Measurements from ENCODE around the gene CTSW. TPM values are rescaled to one million over a fixed set of nuclear protein-coding genes. Genes with fewer than 3 reads are reported as not detected.
"Not testable (repeated sequence)": the region's sequence is repeated elsewhere in the genome, so short reads cannot be mapped to it uniquely, and the experiment has no call there.

The CTSW gene
- total and polyA plus RNA-seq, 2 donors (not counting 1 experiment from before 2014, with no cell fraction given), result 0.84 to 4.6 TPM

DNA sequence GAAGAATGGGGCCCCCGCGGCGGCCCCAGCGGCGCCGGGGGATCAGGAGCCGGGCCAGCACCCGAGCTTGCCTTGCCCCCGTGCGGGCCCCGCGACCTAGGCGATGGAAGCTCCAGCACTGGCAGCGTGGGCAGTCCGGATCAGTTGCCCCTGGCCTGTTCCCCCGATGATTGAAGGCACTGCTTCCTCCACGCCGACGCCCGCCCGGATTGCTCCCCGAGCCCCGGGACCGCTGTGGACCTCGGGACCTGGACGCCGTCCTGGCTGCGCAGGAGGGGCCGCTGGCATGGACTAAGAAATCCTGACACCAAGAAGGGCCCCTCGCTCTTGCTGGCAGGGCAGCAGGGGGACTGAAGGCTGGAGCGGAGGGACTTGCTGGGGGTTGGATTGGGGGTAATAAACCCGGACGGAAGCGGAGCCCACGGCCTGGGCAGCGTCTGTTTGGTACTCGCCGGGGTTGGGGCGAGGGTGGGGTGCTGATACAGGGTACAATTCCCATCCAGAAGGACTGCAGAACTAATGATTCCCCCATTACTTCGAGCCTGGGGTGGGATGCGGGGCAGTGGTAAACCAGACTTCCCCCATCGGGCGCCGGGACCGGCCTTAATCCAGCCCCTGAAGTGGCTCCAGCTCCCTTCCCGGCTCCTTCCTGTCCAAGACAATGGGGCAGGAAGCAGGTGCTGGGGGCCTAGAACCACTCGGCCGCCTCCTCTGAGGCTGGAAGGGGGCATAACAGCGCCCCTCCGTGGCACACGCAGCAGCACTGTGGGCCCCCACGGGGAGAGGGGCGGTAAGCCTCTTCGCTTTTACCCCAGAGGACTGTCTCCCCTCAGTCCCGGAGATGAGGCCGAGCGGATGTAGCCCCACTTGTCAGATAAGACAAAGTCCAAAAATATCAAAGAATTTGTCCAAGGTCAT is 11.8 kb downstream of the CTSW start:
- Histone ChIP-seq H3K36me3 (replicated peaks in 1 of 2; ENCODE audit: control extremely low read depth in 1 of 2, control insufficient read depth in 1 of 2, extremely low read depth in 1 of 2, insufficient read depth in 2 of 2, low read length in 1 of 2) (no peaks in the 10 kb centered on the region), H3K4me3 (ENCODE audit: control extremely low read depth in 1 of 5, extremely low read depth in 1 of 5, insufficient read depth in 1 of 5, low read depth in 2 of 5, low read length in 4 of 5) (peak overlapping the region; percentile 18 to 88 (median 63)), H3K79me2 (ENCODE audit: control insufficient read depth, insufficient read depth, low read length) (peaks cover 24% of the 10 kb centered on the region), H2AFZ (ENCODE audit: insufficient read depth, low read depth, low read length, poor library complexity, severe bottlenecking) (peak overlapping the region; percentile 86), H3K4me1 (ENCODE audit: control insufficient read depth in 2 of 2, insufficient read depth in 2 of 2, low read length in 2 of 2) (peaks cover 52 to 62% of the 10 kb centered on the region in 2 donors), H3K9me3 (ENCODE audit: control extremely low read depth in 1 of 3, control insufficient read depth in 2 of 3, insufficient read depth in 1 of 3, low read length in 2 of 3) (no peaks in the 10 kb centered on the region), H4K20me1 (ENCODE audit: control insufficient read depth, insufficient read depth, low read length, poor library complexity, severe bottlenecking) (peaks cover 21% of the 10 kb centered on the region), H3K4me2 (replicated peaks; ENCODE audit: low read depth, low read length, poor library complexity, severe bottlenecking) (peak overlapping the region; percentile 99), H3K27me3 (replicated peaks in 1 of 4; ENCODE audit: control extremely low read depth in 1 of 4, control insufficient read depth in 3 of 4, insufficient read depth in 4 of 4, low read length in 3 of 4) (no peaks in the 10 kb centered on the region), H3K9ac (ENCODE audit: low read length) (peak overlapping the region; percentile 96), H3K27ac (ENCODE audit: low read length in 2 of 2) (peak overlapping the region; percentile 60 to 85)
- no peak for TF ChIP-seq EZH2 (IDR thresholded peaks at IDR 0.05; ENCODE audit: borderline replicate concordance, insufficient read depth, low read depth, low read length, poor library complexity, severe bottlenecking)
- TF ChIP-seq, protein P1, sequence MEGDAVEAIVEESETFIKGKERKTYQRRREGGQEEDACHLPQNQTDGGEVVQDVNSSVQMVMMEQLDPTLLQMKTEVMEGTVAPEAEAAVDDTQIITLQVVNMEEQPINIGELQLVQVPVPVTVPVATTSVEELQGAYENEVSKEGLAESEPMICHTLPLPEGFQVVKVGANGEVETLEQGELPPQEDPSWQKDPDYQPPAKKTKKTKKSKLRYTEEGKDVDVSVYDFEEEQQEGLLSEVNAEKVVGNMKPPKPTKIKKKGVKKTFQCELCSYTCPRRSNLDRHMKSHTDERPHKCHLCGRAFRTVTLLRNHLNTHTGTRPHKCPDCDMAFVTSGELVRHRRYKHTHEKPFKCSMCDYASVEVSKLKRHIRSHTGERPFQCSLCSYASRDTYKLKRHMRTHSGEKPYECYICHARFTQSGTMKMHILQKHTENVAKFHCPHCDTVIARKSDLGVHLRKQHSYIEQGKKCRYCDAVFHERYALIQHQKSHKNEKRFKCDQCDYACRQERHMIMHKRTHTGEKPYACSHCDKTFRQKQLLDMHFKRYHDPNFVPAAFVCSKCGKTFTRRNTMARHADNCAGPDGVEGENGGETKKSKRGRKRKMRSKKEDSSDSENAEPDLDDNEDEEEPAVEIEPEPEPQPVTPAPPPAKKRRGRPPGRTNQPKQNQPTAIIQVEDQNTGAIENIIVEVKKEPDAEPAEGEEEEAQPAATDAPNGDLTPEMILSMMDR (IDR thresholded peaks at IDR 0.05), result no peak
- ATAC-seq (ENCODE audit: low read depth) (no peak), DNase-seq (peak; percentile 42)
- under 1% methylated on average over 55 of the region's 57 CpGs for WGBS (ENCODE audit: insufficient coverage)
- CTCF ChIA-PET, result interaction anchor here (0.6 to 15.5 kb wide), 23 partner anchors 7 to 1558 kb away, joined by 3 to 244 read pairs (median 8); partner anchors contain the start of genes C11orf68, CFL1, FOSL1 and KAT5
- Mint-ChIP-seq H3K27ac (peak overlapping the region; percentile 98), H3K9me3 (ENCODE audit: insufficient read depth) (no peaks in the 10 kb centered on the region), H3K4me1 (peaks cover 63% of the 10 kb centered on the region), H3K27me3 (no peaks in the 10 kb centered on the region), H3K4me3 (peak overlapping the region; percentile 98)
- POLR2A ChIA-PET, result interaction anchor here (0.5 to 6.2 kb wide), 14 partner anchors 9 to 433 kb away, joined by 3 to 65 read pairs (median 6); partner anchors contain the start of genes BANF1, C11orf68, CD248 and CFL1
- intact Hi-C loops (cut with micrococcal nuclease), result loop anchor here (2.0 kb wide), 2 partner anchors 37 to 179 kb away; partner anchors contain the start of gene KAT5

DNA sequence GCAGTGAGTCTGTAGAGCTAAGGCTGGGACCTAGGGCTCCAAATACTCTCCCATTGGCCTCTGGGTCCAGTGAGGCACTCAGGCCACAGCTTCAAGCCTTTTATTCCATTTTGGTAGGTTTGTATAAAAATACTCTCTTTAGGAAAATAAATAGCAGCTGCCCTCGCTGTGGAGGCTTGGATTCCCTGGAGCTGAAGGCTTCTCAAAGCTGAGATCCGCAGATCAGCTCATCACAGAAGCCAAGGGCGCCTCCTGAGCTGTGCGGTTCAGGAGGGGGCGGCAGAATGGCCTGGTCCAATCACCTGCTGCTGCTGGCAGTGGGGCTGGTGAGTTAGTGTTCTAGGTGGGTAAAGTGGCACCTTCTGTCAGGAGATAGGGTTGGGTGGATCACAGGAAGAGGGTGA is 12.5 kb downstream of the CTSW start:
- ChIA-PET POLR2A (interaction anchor here (1.0 to 6.2 kb wide), 4 partner anchors 26 to 110 kb away, joined by 4 to 65 read pairs (median 7); partner anchors contain the start of genes BANF1, C11orf68, CFL1 and MUS81), CTCF (interaction anchor here (0.8 to 15.5 kb wide), 6 partner anchors 8 to 180 kb away, joined by 4 to 244 read pairs (median 36); partner anchors contain the start of genes CFL1, FOSL1, KAT5 and MUS81)
- Histone ChIP-seq H3K27ac (ENCODE audit: low read length in 2 of 2) (peak overlapping the region; percentile 4 to 85), H3K79me2 (ENCODE audit: control insufficient read depth, insufficient read depth, low read length) (peaks cover 24% of the 10 kb centered on the region), H4K20me1 (ENCODE audit: control insufficient read depth, insufficient read depth, low read length, poor library complexity, severe bottlenecking) (peaks cover 21% of the 10 kb centered on the region), H3K9ac (ENCODE audit: low read length) (peak overlapping the region; percentile 96), H3K4me1 (ENCODE audit: control insufficient read depth in 2 of 2, insufficient read depth in 2 of 2, low read length in 2 of 2) (peaks cover 52 to 62% of the 10 kb centered on the region in 2 donors), H3K4me2 (replicated peaks; ENCODE audit: low read depth, low read length, poor library complexity, severe bottlenecking) (peak overlapping the region; percentile 99), H3K4me3 (ENCODE audit: control extremely low read depth in 1 of 5, extremely low read depth in 1 of 5, insufficient read depth in 1 of 5, low read depth in 2 of 5, low read length in 4 of 5) (peak overlapping the region; percentile 6 to 88 (median 63))
- WGBS (ENCODE audit: insufficient coverage), result 62% methylated on average over 5 of the region's 5 CpGs
- intact Hi-C loops (cut with micrococcal nuclease); H3K36me3 ChIP-seq (replicated peaks in 1 of 2; ENCODE audit: control extremely low read depth in 1 of 2, control insufficient read depth in 1 of 2, extremely low read depth in 1 of 2, insufficient read depth in 2 of 2, low read length in 1 of 2); ATAC-seq (ENCODE audit: low read depth); H3K27me3 Mint-ChIP-seq; H2AFZ ChIP-seq (ENCODE audit: insufficient read depth, low read depth, low read length, poor library complexity, severe bottlenecking); H3K9me3 Mint-ChIP-seq (ENCODE audit: insufficient read depth); H3K9me3 ChIP-seq (ENCODE audit: control extremely low read depth in 1 of 3, control insufficient read depth in 2 of 3, insufficient read depth in 1 of 3, low read length in 2 of 3); H3K27me3 ChIP-seq (replicated peaks in 1 of 4; ENCODE audit: control extremely low read depth in 1 of 4, control insufficient read depth in 3 of 4, insufficient read depth in 4 of 4, low read length in 3 of 4): not testable (repeated sequence)
- Mint-ChIP-seq H3K27ac (peak overlapping the region; percentile 98), H3K4me1 (peaks cover 57% of the 10 kb centered on the region), H3K4me3 (peak overlapping the region; percentile 98)
- peak; percentile 25 for DNase-seq

Data from B cell (primary cell).